ENCODE data around the gene ABCG2. TPM values are rescaled to one million over a fixed set of nuclear protein-coding genes. Genes with fewer than 3 reads are reported as not detected.
"Not testable (repeated sequence)": the region's sequence is repeated elsewhere in the genome, so short reads cannot be mapped to it uniquely, and the experiment has no call there.

The ABCG2 gene
- polyA plus RNA-seq, 2 donors: 0.39 to 0.81 TPM

- Histone ChIP-seq H3K27me3 (ENCODE audit: control insufficient read depth in 1 of 2, insufficient read depth in 2 of 2, low read length in 2 of 2) (no peaks in the 10 kb centered on the region), H3K9me3 (ENCODE audit: control insufficient read depth in 2 of 2, insufficient read depth in 1 of 2, low read depth in 1 of 2, low read length in 1 of 2) (no peaks in the 10 kb centered on the region), H3K27ac (ENCODE audit: low read depth in 2 of 2, low read length in 1 of 2) (no peak overlapping the region), H3K4me3 (ENCODE audit: low read depth in 1 of 2, low read length in 2 of 2) (no peak overlapping the region), H3K4me1 (ENCODE audit: control insufficient read depth in 2 of 2, insufficient read depth in 2 of 2, low read length in 1 of 2) (peaks cover 0 to 2% of the 10 kb centered on the region in 2 donors), H3K36me3 (ENCODE audit: control insufficient read depth in 2 of 2, insufficient read depth in 2 of 2, low read length in 1 of 2) (no peaks in the 10 kb centered on the region)
Measured at GRCh38 chr4:88172987-88173386, 14.5 kb upstream of the ABCG2 start.

GRCh38 chr4:88171206-88171605 is 12.8 kb upstream of the ABCG2 start:
- Histone ChIP-seq H3K27ac (ENCODE audit: low read depth in 2 of 2, low read length in 1 of 2) (no peak overlapping the region), H3K4me3 (ENCODE audit: low read depth in 1 of 2, low read length in 2 of 2) (no peak overlapping the region), H3K9me3 (ENCODE audit: control insufficient read depth in 2 of 2, insufficient read depth in 1 of 2, low read depth in 1 of 2, low read length in 1 of 2) (no peaks in the 10 kb centered on the region), H3K36me3 (ENCODE audit: control insufficient read depth in 2 of 2, insufficient read depth in 2 of 2, low read length in 1 of 2) (no peaks in the 10 kb centered on the region), H3K4me1 (ENCODE audit: control insufficient read depth in 2 of 2, insufficient read depth in 2 of 2, low read length in 1 of 2) (no peaks in the 10 kb centered on the region), H3K27me3 (ENCODE audit: control insufficient read depth in 1 of 2, insufficient read depth in 2 of 2, low read length in 2 of 2) (no peaks in the 10 kb centered on the region)
- WGBS, 2 donors: 62 to 65% methylated on average over 2 of the region's 2 CpGs

GRCh38 chr4:88169298-88169697 is 10.9 kb upstream of the ABCG2 start:
- no peaks in the 10 kb centered on the region for H3K27me3 ChIP-seq (ENCODE audit: control insufficient read depth in 1 of 2, insufficient read depth in 2 of 2, low read length in 2 of 2)
- H3K4me1 ChIP-seq (ENCODE audit: control insufficient read depth in 2 of 2, insufficient read depth in 2 of 2, low read length in 1 of 2): no peaks in the 10 kb centered on the region
- no peaks in the 10 kb centered on the region for H3K36me3 ChIP-seq (ENCODE audit: control insufficient read depth in 2 of 2, insufficient read depth in 2 of 2, low read length in 1 of 2)
- H3K9me3 ChIP-seq (ENCODE audit: control insufficient read depth in 2 of 2, insufficient read depth in 1 of 2, low read depth in 1 of 2, low read length in 1 of 2): no peaks in the 10 kb centered on the region
- no peak overlapping the region for H3K27ac ChIP-seq (ENCODE audit: low read depth in 2 of 2, low read length in 1 of 2)
- H3K4me3 ChIP-seq (ENCODE audit: low read depth in 1 of 2, low read length in 2 of 2): no peak overlapping the region
- WGBS, 2 donors: 78 to 87% methylated on average over 2 of the region's 2 CpGs

GRCh38 chr4:88166608-88167007 is 8.2 kb upstream of the ABCG2 start:
- 85 to 89% methylated on average over 3 of the region's 3 CpGs for WGBS, 2 donors
- H3K4me3 ChIP-seq (ENCODE audit: low read depth in 1 of 2, low read length in 2 of 2): no peak overlapping the region

GRCh38 chr4:88163336-88163735 is 4.9 kb upstream of the ABCG2 start:
- Histone ChIP-seq H3K4me3 (ENCODE audit: low read depth in 1 of 2, low read length in 2 of 2) (no peak overlapping the region), H3K9me3 (ENCODE audit: control insufficient read depth in 2 of 2, insufficient read depth in 1 of 2, low read depth in 1 of 2, low read length in 1 of 2) (no peaks in the 10 kb centered on the region), H3K27ac (ENCODE audit: low read depth in 2 of 2, low read length in 1 of 2) (no peak overlapping the region), H3K4me1 (ENCODE audit: control insufficient read depth in 2 of 2, insufficient read depth in 2 of 2, low read length in 1 of 2) (no peaks in the 10 kb centered on the region), H3K36me3 (ENCODE audit: control insufficient read depth in 2 of 2, insufficient read depth in 2 of 2, low read length in 1 of 2) (no peaks in the 10 kb centered on the region), H3K27me3 (ENCODE audit: control insufficient read depth in 1 of 2, insufficient read depth in 2 of 2, low read length in 2 of 2) (no peaks in the 10 kb centered on the region)
- WGBS, 2 donors: 89 to 91% methylated on average over 6 of the region's 6 CpGs

More at GRCh38 chr4:88166608-88167007, 8.2 kb upstream of the ABCG2 start:
- no peaks in the 10 kb centered on the region for H3K27me3 ChIP-seq (ENCODE audit: control insufficient read depth in 1 of 2, insufficient read depth in 2 of 2, low read length in 2 of 2)
- no peaks in the 10 kb centered on the region for H3K9me3 ChIP-seq (ENCODE audit: control insufficient read depth in 2 of 2, insufficient read depth in 1 of 2, low read depth in 1 of 2, low read length in 1 of 2)
- no peak overlapping the region for H3K27ac ChIP-seq (ENCODE audit: low read depth in 2 of 2, low read length in 1 of 2)
- no peaks in the 10 kb centered on the region for H3K4me1 ChIP-seq (ENCODE audit: control insufficient read depth in 2 of 2, insufficient read depth in 2 of 2, low read length in 1 of 2)
- no peaks in the 10 kb centered on the region for H3K36me3 ChIP-seq (ENCODE audit: control insufficient read depth in 2 of 2, insufficient read depth in 2 of 2, low read length in 1 of 2)

GRCh38 chr4:88162626-88163025 is 4.2 kb upstream of the ABCG2 start:
- Histone ChIP-seq H3K4me3 (ENCODE audit: low read depth in 1 of 2, low read length in 2 of 2) (no peak overlapping the region), H3K27me3 (ENCODE audit: control insufficient read depth in 1 of 2, insufficient read depth in 2 of 2, low read length in 2 of 2) (no peaks in the 10 kb centered on the region), H3K36me3 (ENCODE audit: control insufficient read depth in 2 of 2, insufficient read depth in 2 of 2, low read length in 1 of 2) (no peaks in the 10 kb centered on the region), H3K9me3 (ENCODE audit: control insufficient read depth in 2 of 2, insufficient read depth in 1 of 2, low read depth in 1 of 2, low read length in 1 of 2) (no peaks in the 10 kb centered on the region), H3K27ac (ENCODE audit: low read depth in 2 of 2, low read length in 1 of 2) (no peak overlapping the region), H3K4me1 (ENCODE audit: control insufficient read depth in 2 of 2, insufficient read depth in 2 of 2, low read length in 1 of 2) (no peaks in the 10 kb centered on the region)

- Histone ChIP-seq H3K36me3 (ENCODE audit: control insufficient read depth in 2 of 2, insufficient read depth in 2 of 2, low read length in 1 of 2) (no peaks in the 10 kb centered on the region), H3K27ac (ENCODE audit: low read depth in 2 of 2, low read length in 1 of 2) (no peak overlapping the region), H3K27me3 (ENCODE audit: control insufficient read depth in 1 of 2, insufficient read depth in 2 of 2, low read length in 2 of 2) (no peaks in the 10 kb centered on the region), H3K4me1 (ENCODE audit: control insufficient read depth in 2 of 2, insufficient read depth in 2 of 2, low read length in 1 of 2) (no peaks in the 10 kb centered on the region), H3K9me3 (ENCODE audit: control insufficient read depth in 2 of 2, insufficient read depth in 1 of 2, low read depth in 1 of 2, low read length in 1 of 2) (no peaks in the 10 kb centered on the region), H3K4me3 (ENCODE audit: low read depth in 1 of 2, low read length in 2 of 2) (peak overlapping the region; percentile 55 to 57)
- 21 to 22% methylated on average over 14 of the region's 14 CpGs for WGBS, 2 donors
Measured at GRCh38 chr4:88159229-88159725, 838 bp upstream of the ABCG2 start.

GRCh38 chr4:88158038-88158488 is 376 bp downstream of the ABCG2 start:
- 7 to 9% methylated on average over 12 of the region's 12 CpGs for WGBS, 2 donors
- Histone ChIP-seq H3K4me1 (ENCODE audit: control insufficient read depth in 2 of 2, insufficient read depth in 2 of 2, low read length in 1 of 2) (no peaks in the 10 kb centered on the region), H3K27ac (ENCODE audit: low read depth in 2 of 2, low read length in 1 of 2) (no peak overlapping the region)

GRCh38 chr4:88152331-88152730 is 6.1 kb downstream of the ABCG2 start:
- H3K9me3 ChIP-seq (ENCODE audit: control insufficient read depth in 2 of 2, insufficient read depth in 1 of 2, low read depth in 1 of 2, low read length in 1 of 2); H3K27me3 ChIP-seq (ENCODE audit: control insufficient read depth in 1 of 2, insufficient read depth in 2 of 2, low read length in 2 of 2); H3K36me3 ChIP-seq (ENCODE audit: control insufficient read depth in 2 of 2, insufficient read depth in 2 of 2, low read length in 1 of 2); H3K4me3 ChIP-seq (ENCODE audit: low read depth in 1 of 2, low read length in 2 of 2); H3K4me1 ChIP-seq (ENCODE audit: control insufficient read depth in 2 of 2, insufficient read depth in 2 of 2, low read length in 1 of 2); H3K27ac ChIP-seq (ENCODE audit: low read depth in 2 of 2, low read length in 1 of 2): not testable (repeated sequence)
- WGBS, 2 donors: 94 to 95% methylated on average over 8 of the region's 8 CpGs

More at GRCh38 chr4:88158038-88158488, 376 bp downstream of the ABCG2 start:
- Histone ChIP-seq H3K9me3 (ENCODE audit: control insufficient read depth in 2 of 2, insufficient read depth in 1 of 2, low read depth in 1 of 2, low read length in 1 of 2) (no peaks in the 10 kb centered on the region), H3K27me3 (ENCODE audit: control insufficient read depth in 1 of 2, insufficient read depth in 2 of 2, low read length in 2 of 2) (no peaks in the 10 kb centered on the region), H3K36me3 (ENCODE audit: control insufficient read depth in 2 of 2, insufficient read depth in 2 of 2, low read length in 1 of 2) (no peaks in the 10 kb centered on the region), H3K4me3 (ENCODE audit: low read depth in 1 of 2, low read length in 2 of 2) (peak overlapping the region; percentile 55 to 57)

- Histone ChIP-seq H3K9me3 (ENCODE audit: control insufficient read depth in 2 of 2, insufficient read depth in 1 of 2, low read depth in 1 of 2, low read length in 1 of 2) (no peaks in the 10 kb centered on the region), H3K4me3 (ENCODE audit: low read depth in 1 of 2, low read length in 2 of 2) (no peak overlapping the region), H3K27me3 (ENCODE audit: control insufficient read depth in 1 of 2, insufficient read depth in 2 of 2, low read length in 2 of 2) (no peaks in the 10 kb centered on the region), H3K27ac (ENCODE audit: low read depth in 2 of 2, low read length in 1 of 2) (no peak overlapping the region), H3K36me3 (ENCODE audit: control insufficient read depth in 2 of 2, insufficient read depth in 2 of 2, low read length in 1 of 2) (no peaks in the 10 kb centered on the region), H3K4me1 (ENCODE audit: control insufficient read depth in 2 of 2, insufficient read depth in 2 of 2, low read length in 1 of 2) (no peaks in the 10 kb centered on the region)
- WGBS, 2 donors: 43% methylated on average over 2 of the region's 2 CpGs
Measured at GRCh38 chr4:88148560-88148959, 9.9 kb downstream of the ABCG2 start.
